ENCODE results near the gene H2AZ2.
"Not testable (repeated sequence)": the region's sequence is repeated elsewhere in the genome, so short reads cannot be mapped to it uniquely, and the experiment has no call there.

Gene H2AZ2

GRCh38 chr7:44787762-44788161, 60.1 kb downstream of the H2AZ2 start:
- no peak overlapping the region for H3K4me3 Mint-ChIP-seq
- no peak overlapping the region for H3K27ac Mint-ChIP-seq
- H3K4me1 Mint-ChIP-seq, result no peaks in the 10 kb centered on the region
- DNase-seq (no peak), ATAC-seq (no peak)
- no peaks in the 10 kb centered on the region for H3K27me3 Mint-ChIP-seq
- H3K9me3 Mint-ChIP-seq, result peaks cover 6 to 15% of the 10 kb centered on the region in 2 donors

DNA sequence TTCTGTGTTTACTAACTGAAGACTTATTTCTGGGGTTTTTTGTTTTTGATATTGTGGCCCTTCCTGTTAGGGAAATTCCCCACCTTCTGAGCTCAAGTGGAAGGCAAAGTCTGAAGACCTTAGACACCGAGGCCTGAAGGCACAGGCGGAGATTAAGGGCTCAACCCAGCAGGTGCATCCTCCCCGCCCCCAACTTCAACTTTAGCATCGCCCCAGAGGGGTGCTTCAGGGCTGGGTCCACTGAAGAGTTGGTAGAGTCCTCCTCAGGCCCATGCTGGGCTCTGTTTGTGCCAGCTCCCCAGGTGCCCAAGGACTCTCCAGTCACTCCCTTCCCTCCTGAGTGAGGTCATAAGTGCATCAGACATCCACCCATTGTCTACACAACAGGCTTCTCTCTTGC, 60.8 kb downstream of the H2AZ2 start:
- ATAC-seq (no peak), DNase-seq (no peak)
- H3K27me3 Mint-ChIP-seq, result no peaks in the 10 kb centered on the region
- H3K4me1 Mint-ChIP-seq, result no peaks in the 10 kb centered on the region
- no peak overlapping the region for H3K27ac Mint-ChIP-seq
- H3K9me3 Mint-ChIP-seq, result peaks cover 6 to 15% of the 10 kb centered on the region in 2 donors
- H3K4me3 Mint-ChIP-seq, result no peak overlapping the region

- H3K4me1 Mint-ChIP-seq, H3K27me3 Mint-ChIP-seq, H3K4me3 Mint-ChIP-seq, H3K27ac Mint-ChIP-seq, ATAC-seq, DNase-seq: not testable (repeated sequence)
- H3K9me3 Mint-ChIP-seq, result peaks cover 6 to 15% of the 10 kb centered on the region in 2 donors
Observed at GRCh38 chr7:44785218-44785617, 62.7 kb downstream of the H2AZ2 start.

- no peak for DNase-seq
- Mint-ChIP-seq H3K27ac (peak overlapping the region in 1 of 2 donors; percentile 54), H3K9me3 (peaks cover 6 to 15% of the 10 kb centered on the region in 2 donors), H3K4me1 (no peaks in the 10 kb centered on the region), H3K27me3 (no peaks in the 10 kb centered on the region), H3K4me3 (no peak overlapping the region)
- ATAC-seq, result no peak
Observed at GRCh38 chr7:44784364-44784763, 63.5 kb downstream of the H2AZ2 start.

GRCh38 chr7:44783407-44783806, 64.5 kb downstream of the H2AZ2 start:
- ATAC-seq, result no peak
- Mint-ChIP-seq H3K9me3 (peaks cover 6 to 15% of the 10 kb centered on the region in 2 donors), H3K27me3 (no peaks in the 10 kb centered on the region), H3K27ac (no peak overlapping the region), H3K4me3 (no peak overlapping the region), H3K4me1 (no peaks in the 10 kb centered on the region)
- DNase-seq, result no peak

DNA sequence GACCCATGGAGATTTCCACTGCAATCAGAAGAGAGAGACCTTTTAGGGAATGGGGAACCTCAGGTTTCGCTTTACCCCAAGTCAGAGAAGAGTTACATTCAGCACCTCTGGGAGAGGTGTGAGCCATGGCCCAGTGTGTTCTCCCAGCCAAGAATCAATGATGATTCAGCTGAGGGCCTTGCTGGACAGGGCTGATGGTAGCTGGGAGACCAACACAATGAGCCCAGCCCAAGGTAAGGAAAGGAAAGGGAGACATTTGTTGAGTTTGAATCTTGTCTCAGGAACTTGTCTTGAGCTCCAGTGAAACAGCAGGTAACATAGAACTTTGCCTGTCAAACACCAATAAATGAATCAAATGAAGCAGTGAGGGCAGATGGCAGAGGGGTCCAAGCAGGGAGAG, 65.4 kb downstream of the H2AZ2 start:
- Mint-ChIP-seq H3K27ac (no peak overlapping the region), H3K4me3 (no peak overlapping the region), H3K4me1 (no peaks in the 10 kb centered on the region), H3K27me3 (no peaks in the 10 kb centered on the region), H3K9me3 (peaks cover 6 to 15% of the 10 kb centered on the region in 2 donors)
- no peak for ATAC-seq
- no peak for DNase-seq
